GM18867 (cell line): ENCODE measurements around the gene OCSTAMP.

Experiments
- ATAC-seq: cut with Tn5 transposase; IDR thresholded peaks from one replicate; pipeline ENCODE4 v1.9.1; 2021; ENCODE audit warnings: mild to moderate bottlenecking, moderate library complexity; ENCODE audit not compliant: unreplicated experiment

Gene OCSTAMP

GRCh38 chr20:46573788-46574584 lies 23.5 kb upstream of the OCSTAMP start:
- no peak for ATAC-seq

- ATAC-seq = no peak
These were observed 22.8 kb upstream of the OCSTAMP start for GRCh38 chr20:46573234-46573633.

DNA sequence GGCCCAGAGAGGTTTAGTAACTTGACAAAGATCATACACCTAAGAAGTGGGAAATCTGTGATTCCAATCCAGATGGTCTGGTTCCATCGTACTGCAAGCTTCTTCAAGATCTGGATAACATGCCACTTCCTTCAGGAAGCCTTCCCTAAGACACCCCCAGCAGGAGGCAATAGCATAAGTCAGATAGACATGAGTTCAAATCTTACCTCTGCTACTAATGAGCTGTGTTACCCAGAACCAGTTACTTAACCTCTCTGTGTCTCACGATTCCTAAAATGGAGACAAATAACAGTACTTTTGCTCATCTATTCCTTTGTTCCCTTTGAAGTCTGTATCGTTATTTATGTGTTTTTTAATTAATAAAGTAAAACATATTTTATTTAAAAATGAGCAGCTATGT lies 22.3 kb upstream of the OCSTAMP start:
- ATAC-seq = no peak

GRCh38 chr20:46572153-46572552 lies 21.7 kb upstream of the OCSTAMP start:
- ATAC-seq = no peak

DNA sequence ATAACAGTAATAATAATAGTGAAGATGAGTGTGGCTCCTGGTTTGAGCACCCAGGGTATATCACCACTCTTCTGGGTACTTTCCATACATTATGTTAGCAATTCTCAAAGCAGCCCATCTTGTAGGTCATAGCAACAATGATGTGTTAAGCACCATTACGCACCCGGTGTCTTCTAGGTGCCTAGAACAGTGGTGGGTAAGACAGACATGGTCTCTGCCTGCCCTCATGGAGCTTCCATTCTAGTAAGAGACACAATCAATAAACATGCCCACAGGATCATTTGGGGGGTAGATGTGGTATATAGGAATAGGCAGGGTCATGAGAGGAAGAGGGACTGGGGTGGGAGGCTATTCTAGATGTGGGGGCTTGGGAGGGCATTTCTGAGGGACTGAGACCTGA lies 21.0 kb upstream of the OCSTAMP start:
- ATAC-seq = no peak

DNA sequence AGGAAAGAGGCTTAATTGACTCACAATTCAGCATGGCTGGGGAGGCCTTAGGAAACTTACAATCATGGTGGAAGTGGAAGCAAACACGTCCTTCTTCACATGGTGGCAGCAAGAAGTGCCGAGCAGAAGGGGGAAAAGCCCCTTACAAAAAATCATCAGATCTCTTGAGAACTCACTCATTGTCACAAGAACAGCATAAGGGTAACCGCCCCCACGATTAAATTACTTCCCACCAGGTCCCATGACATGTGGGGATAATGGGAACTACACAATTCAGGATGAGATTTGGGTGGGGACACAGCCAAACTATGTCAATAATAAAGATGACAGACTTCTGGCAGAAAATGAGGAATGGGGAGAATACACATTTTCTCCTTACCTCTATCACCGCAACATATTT lies 20.5 kb upstream of the OCSTAMP start:
- ATAC-seq = no peak

- ATAC-seq = no peak
These were observed 19.5 kb upstream of the OCSTAMP start for GRCh38 chr20:46569961-46570360.

- ATAC-seq = no peak
These were observed 18.2 kb upstream of the OCSTAMP start for GRCh38 chr20:46568570-46569129.

DNA sequence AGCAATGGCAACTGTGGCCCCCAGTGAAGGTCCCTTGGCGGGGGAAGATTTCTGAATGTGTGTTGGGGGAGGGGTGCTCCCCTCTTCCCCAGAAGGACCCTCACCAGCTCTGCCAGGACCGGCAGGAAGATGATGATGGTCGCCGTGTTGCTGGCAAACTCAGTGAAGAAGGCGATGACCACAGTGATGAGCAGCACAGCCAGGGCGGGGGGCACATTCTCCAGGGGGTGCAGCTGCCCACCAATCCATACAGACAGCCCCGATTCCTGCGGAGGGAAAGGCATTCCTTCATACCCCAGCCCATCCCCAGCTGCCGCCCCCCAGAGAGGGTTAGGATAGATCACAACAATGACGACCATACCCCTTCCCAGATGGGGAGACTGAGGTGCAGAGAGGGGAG lies 15.7 kb upstream of the OCSTAMP start:
- ATAC-seq = no peak

DNA sequence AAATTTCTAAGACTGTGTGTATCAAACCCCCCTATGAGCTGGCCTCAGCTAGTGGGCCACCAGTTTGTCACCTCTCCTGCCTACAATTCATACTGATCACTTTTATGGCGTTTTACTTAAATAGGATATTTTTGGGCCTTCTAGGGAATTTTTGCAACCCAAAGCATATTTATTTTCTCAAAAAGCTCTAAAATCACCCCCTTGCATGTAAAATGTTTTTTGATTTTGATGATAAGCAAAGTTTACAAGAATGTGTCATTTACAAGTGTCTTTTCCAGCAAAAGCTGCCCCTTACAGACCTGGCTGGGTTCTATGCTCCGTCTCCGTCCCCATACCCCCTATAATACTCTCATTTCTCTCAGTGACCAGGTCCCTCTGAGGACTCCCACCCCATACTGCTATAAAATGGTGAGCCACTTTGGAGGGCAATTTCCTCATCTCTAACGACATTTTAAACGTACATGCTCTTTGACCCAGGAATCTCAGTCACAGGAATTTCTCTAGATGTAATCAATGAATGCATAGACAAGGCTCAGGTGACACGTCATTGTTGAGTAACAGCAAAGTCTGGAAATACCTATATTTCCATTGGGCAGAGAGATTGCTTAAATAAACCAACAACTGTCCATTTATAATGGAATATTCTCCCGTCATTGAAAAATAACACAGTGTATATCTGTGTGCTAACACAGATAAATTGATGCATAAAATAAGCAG lies 13.9 kb upstream of the OCSTAMP start:
- ATAC-seq = no peak

DNA sequence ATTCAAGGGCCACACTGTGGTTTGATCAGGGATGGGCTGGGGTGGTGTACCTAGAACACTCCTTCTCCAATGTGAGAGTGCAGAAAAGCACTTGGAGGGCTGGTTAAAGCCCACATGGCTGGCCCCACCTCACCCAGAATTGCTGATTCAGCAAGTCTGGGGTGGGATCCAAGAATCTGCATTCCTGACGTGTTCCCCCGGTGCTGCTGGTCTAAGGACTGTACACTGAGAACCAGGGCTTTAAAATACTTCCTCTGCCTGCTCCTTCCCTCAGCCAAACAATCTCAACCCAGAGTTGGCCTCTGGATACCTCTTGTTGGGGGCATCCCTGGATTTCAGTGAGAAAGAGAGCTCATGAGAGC lies 13.4 kb upstream of the OCSTAMP start:
- ATAC-seq = no peak

DNA sequence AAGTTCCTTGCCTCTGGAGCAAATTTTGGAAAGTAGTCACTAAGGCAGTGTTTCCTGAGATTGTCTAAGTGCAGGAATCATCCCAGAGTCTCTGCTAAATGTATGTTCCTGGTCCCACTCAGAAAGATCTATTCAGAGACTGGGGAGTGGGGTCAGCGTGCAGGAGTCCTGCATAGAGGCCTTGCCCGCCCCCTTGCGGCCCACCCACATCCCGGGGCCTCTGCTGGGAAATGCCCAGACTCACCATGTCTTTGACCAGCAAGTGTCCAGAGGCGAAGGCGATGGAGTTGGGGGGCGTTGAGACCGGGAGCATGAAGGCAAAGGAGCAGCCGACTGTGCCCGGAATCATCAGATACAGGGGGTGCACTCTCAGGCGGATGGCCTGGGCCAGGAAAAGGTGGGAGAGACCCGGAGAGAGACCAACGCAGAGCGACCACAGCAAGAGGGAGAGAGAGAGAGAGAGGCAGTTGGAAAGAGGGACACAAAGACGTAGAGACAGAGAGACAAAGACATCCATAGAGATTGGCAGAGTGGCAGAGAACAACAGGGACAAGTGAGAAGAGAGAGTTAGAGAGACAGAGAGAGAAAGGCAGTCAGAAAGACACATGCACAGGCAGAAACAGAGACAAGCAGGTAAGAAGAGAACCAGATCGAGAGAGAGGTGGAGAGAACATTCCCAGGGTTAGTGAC lies 12.9 kb upstream of the OCSTAMP start:
- no peak for ATAC-seq

DNA sequence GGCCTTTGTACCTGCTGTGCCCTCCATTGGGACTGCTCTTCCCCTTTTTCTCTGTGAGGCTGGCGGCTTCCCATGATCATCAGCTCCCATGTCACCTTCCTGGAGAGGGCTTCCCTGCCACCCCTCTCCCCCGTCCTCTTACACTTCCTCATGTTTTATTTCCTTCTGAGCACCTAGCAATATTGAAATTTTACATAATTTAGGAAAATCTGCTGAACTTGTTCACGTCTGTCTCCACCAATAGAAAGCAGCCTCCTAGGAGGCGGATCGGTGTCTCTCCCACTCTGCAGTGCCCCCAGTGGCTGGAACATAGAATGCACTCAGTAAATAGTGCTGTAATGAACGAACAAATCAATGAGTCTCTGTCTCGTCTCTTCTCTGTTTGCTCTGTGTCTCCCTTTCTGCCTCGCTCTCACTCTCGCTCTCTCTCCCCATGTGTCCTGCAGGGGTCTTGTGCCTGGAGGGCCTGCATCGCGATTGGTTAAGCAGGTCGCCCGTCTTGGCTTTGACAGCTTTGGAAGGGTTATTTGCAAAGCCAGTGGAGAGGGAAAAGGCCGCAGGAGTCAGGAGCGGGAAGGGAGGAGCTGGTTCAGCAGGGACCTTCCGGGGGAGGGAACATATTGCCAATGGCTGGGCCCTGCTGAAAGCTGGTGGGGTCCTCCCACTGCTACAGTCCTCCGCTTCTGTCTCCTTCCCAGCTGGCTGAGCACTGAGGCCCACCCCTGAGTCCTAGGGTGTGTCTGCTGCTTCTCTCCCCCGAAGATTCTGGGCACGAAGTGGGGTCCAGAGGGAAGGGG lies 12.1 kb upstream of the OCSTAMP start:
- no peak for ATAC-seq

GRCh38 chr20:46562009-46562372 lies 11.5 kb upstream of the OCSTAMP start:
- ATAC-seq = no peak

DNA sequence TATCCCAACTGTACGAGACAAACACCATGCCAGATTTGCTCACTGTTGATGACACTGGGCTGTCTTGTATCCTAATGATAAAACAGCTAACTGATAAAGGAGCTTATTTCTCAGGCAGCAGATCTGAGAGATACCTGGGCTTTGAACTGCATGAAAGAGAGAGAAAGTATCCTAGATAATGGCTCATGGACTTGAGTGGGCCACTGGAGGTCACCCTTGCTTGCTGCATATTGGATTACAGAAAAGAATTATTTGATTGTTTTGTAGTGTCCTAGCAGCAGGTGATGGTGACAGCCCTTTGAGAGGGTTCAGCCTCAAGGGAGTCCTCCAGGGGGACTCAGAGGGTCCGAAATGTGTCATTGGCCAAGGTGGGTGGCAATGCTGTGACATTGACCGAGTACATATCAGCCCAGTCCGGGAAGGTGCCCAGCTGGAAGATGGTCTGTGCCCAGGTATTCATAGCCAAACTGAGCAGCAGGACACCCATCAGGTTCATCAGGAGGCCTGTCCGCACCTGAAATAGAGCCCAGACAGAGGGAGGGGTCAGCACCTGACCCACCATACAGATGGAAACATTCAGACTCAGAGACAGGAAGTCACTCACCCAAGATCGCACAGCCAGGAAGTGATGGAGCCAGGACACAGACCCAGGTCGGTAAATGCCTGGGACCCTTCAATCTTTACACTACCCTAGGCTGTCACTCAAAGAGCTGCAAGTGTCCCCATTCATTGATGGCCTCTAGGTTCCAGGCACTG lies 9.4 kb upstream of the OCSTAMP start:
- ATAC-seq = no peak

DNA sequence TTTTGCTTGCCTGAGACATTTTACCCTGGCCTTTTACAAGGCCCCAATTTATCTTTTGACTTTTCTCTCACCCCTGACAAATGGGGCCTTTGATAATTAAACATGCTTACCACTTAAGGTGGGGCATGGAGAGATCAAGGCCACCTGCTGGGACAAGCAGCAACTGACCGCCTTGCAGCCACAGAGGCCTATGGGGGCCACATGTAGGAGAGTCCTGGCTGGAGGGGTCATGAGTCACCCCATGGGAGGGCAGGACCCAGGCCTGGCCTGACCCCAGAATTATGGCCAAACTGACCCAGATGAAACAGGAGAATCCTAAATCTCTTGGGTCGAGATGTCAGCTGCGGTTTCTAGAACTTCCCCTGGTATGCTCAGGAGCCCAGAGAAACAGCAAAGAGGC lies 8.5 kb upstream of the OCSTAMP start:
- no peak for ATAC-seq

- ATAC-seq = no peak
These were observed 8.1 kb upstream of the OCSTAMP start for GRCh38 chr20:46558511-46558959.

GRCh38 chr20:46557231-46557956 lies 6.9 kb upstream of the OCSTAMP start:
- ATAC-seq = no peak

DNA sequence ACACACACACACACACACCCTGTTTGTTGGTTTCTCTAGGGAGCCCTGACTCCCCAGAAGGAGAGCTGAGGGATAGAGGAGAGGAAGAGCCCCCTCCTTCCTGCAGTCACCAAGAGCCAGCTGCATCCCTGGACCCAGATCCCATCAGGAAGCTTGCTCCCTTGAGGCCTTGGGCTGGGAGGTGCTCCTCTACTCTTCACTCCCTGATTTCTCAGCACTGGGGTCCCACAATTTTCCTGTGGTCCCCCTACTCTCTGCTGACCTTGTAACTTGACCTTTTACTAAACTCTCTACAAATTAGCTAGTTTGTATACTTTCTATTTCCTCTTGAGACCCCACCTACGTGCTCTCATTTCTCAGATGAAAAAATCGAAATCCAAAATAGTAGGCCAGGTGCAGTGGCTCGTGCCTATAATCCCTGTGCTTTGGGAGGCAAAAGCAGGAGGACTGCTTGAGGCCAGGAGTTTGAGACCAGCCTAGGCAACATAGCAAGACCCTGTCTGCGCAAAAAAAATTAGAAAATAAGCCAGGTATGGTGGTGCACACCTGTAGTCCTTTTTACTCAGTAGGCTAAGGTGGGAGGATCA lies 5.0 kb upstream of the OCSTAMP start:
- no peak for ATAC-seq
